Stimulated activated CD8-positive, alpha-beta memory T cell treated with anti-CD3 and anti-CD28 coated beads, Interleukin-4, amount 100 ng/mL, for 24 hours (primary cell): Measurements from ENCODE around the gene HHIP.
"Not testable (repeated sequence)": the region's sequence is repeated elsewhere in the genome, so short reads cannot be mapped to it uniquely, and the experiment has no call there.

ENCODE experiments used
- DNase-seq: peaks from one replicate; pipeline ENCODE4 v3.0.0-alpha.2; 2020; ENCODE audit warnings: low read depth

HHIP gene

GRCh38 chr4:144748814-144749555 is 103.0 kb downstream of the HHIP start:
- DNase-seq = no peak

- no peak for DNase-seq
These were observed 104.4 kb downstream of the HHIP start for GRCh38 chr4:144750348-144750747.

- no peak for DNase-seq
These were observed 108.8 kb downstream of the HHIP start for GRCh38 chr4:144754562-144755410.

- DNase-seq = no peak
These were observed 112.0 kb downstream of the HHIP start for GRCh38 chr4:144757969-144758368.

- not testable (repeated sequence) for DNase-seq
These were observed 122.9 kb downstream of the HHIP start for GRCh38 chr4:144768809-144769208.

- DNase-seq = no peak
These were observed 132.4 kb downstream of the HHIP start for GRCh38 chr4:144778364-144778763.

GRCh38 chr4:144782345-144782744 is 136.4 kb downstream of the HHIP start:
- no peak for DNase-seq

- no peak for DNase-seq
These were observed 140.0 kb downstream of the HHIP start for GRCh38 chr4:144785961-144786360.

- DNase-seq = no peak
These were observed 141.7 kb downstream of the HHIP start for GRCh38 chr4:144787365-144788258.

- no peak for DNase-seq
These were observed 142.5 kb downstream of the HHIP start for GRCh38 chr4:144788469-144788868.

GRCh38 chr4:144791933-144792332 is 146.0 kb downstream of the HHIP start:
- DNase-seq = not testable (repeated sequence)
